Lower lobe of right lung (tissue), 2 donors: Measurements from ENCODE around the gene NKPD1. TPM values are rescaled to one million over a fixed set of nuclear protein-coding genes. Genes with fewer than 3 reads are reported as not detected.
A peak's percentile ranks its signal among the peaks of the same experiment; 100 is the strongest.

ENCODE experiments used
- ATAC-seq, 2 donors: fragments of 200-7000 bp; cut with Tn5 transposase; one replicate each; pipeline ENCODE4 v1.9.1; 2020 to 2022; ENCODE audit warnings: mild to moderate bottlenecking in 2 of 2, moderate library complexity in 2 of 2
- DNase-seq: peaks from one replicate; pipeline ENCODE4 v3.0.0-alpha.2; 2020
- H3K27ac ChIP-seq: fragments of 200-600 bp; one replicate; pipeline ENCODE4 v1.8.0; 2022
- H3K27me3 ChIP-seq: fragments of 200-600 bp; one replicate; pipeline ENCODE4 v1.8.0; 2022; ENCODE audit warnings: low read depth
- H3K36me3 ChIP-seq: fragments of 200-600 bp; one replicate; pipeline ENCODE4 v1.8.0; 2022; ENCODE audit warnings: mild to moderate bottlenecking
- H3K4me1 ChIP-seq: fragments of 200-600 bp; one replicate; pipeline ENCODE4 v1.8.0; 2022
- H3K4me3 ChIP-seq: fragments of 200-600 bp; one replicate; pipeline ENCODE4 v1.8.0; 2022; ENCODE audit warnings: mild to moderate bottlenecking
- H3K9me3 ChIP-seq: fragments of 200-600 bp; one replicate; pipeline ENCODE4 v1.8.0; 2022
- intact Hi-C: fragments of 100-400 bp; cut with DNase I; formaldehyde crosslinking; loops from one replicate; pipeline ENCODE4 v1.11.0; 2022
- total RNA-seq: library from RNA; stranded (reverse); fragmentation: NEBNext Ultra II Directional; extraction: Animal tissue kit (Norgen Biotek cat#: 25700); gene quantifications from one replicate; pipeline ENCODE4 v1.2.1, GENCODE V29; 2021
- TF ChIP-seq, protein P1 (sequence below): fragments of 200-600 bp; IDR thresholded peaks from one replicate; pipeline ENCODE4 v1.8.0; 2022; ENCODE audit warnings: antibody characterized with exemption, mild to moderate bottlenecking
- donor health status: DM: no; HTN: yes; CAD: no; lungs with severe emphysema.

NKPD1 gene
- total RNA-seq, 1 donor from 2014 or later = not detected

DNA sequence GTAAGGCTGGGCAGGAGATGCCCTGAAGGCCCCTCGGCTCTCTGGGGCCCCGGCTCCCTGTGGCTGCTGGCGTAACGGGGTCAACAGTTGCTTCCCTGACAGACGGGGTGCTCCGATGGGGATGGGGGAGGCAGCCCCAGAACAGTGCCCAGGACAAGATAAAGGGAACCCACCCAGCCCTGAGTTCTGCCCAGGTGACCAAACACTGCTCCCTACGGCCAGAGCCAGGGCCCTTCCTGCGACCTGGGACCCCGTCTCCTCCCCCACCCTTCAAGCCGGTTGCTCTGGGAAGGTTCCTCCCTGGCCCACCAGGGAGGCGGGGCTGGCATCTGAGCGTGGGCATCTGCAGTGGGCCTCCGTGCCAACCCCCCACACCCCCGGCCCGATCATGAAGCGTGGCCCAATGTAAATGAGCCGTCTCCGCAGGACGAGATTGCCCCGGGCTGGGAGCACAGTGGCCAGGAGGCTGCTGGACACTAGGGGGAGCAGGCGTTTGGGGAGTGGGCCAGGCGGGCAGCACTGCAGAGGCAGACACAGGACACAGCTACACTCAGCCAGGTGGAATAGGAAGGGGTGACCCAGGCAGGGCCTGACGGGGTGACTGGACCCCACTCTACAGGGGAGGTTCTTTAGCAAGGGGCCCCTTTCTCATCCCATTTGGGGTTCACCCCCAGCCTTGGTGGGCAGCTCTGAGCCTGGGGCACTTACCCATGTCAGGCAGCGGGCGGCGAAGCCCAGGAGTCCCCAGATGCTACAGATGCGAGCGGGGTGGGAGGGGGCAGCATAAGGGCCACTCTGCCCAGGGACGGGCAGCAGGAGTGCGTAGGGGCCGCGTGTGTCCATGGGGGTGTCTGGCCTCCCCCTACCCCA, 1.2 kb upstream of the NKPD1 start:
- TF ChIP-seq, protein P1, sequence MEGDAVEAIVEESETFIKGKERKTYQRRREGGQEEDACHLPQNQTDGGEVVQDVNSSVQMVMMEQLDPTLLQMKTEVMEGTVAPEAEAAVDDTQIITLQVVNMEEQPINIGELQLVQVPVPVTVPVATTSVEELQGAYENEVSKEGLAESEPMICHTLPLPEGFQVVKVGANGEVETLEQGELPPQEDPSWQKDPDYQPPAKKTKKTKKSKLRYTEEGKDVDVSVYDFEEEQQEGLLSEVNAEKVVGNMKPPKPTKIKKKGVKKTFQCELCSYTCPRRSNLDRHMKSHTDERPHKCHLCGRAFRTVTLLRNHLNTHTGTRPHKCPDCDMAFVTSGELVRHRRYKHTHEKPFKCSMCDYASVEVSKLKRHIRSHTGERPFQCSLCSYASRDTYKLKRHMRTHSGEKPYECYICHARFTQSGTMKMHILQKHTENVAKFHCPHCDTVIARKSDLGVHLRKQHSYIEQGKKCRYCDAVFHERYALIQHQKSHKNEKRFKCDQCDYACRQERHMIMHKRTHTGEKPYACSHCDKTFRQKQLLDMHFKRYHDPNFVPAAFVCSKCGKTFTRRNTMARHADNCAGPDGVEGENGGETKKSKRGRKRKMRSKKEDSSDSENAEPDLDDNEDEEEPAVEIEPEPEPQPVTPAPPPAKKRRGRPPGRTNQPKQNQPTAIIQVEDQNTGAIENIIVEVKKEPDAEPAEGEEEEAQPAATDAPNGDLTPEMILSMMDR = peak; percentile 24
- H3K4me3 ChIP-seq = no peak overlapping the region
- peaks cover 46% of the 10 kb centered on the region for H3K27me3 ChIP-seq
- DNase-seq (no peak), ATAC-seq (peak in 1 of 2 donors; percentile 4)
- intact Hi-C loops = no loop called here
- no peaks in the 10 kb centered on the region for H3K9me3 ChIP-seq
- no peaks in the 10 kb centered on the region for H3K36me3 ChIP-seq
- H3K4me1 ChIP-seq = peaks cover 18% of the 10 kb centered on the region
- H3K27ac ChIP-seq = no peak overlapping the region

DNA sequence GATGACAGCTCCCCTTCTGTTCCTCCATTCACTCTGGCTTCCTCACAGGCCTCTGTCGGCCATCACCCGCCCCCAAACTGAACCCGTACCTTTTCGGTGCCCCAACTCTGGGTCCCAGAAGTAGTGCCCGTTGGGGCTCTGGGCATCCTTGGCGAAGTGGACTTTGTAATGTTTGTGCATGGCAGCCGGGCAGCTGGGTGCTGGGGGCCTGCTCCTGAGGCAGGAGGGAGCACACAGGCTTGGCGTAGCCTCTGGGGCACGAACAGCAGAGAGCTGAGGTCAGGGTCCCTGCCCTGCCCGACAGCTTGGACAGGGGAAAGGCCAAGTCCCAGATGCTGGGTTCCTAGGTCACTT, 834 bp downstream of the NKPD1 start:
- Histone ChIP-seq H3K27ac (no peak overlapping the region), H3K27me3 (peaks cover 64% of the 10 kb centered on the region)

DNA sequence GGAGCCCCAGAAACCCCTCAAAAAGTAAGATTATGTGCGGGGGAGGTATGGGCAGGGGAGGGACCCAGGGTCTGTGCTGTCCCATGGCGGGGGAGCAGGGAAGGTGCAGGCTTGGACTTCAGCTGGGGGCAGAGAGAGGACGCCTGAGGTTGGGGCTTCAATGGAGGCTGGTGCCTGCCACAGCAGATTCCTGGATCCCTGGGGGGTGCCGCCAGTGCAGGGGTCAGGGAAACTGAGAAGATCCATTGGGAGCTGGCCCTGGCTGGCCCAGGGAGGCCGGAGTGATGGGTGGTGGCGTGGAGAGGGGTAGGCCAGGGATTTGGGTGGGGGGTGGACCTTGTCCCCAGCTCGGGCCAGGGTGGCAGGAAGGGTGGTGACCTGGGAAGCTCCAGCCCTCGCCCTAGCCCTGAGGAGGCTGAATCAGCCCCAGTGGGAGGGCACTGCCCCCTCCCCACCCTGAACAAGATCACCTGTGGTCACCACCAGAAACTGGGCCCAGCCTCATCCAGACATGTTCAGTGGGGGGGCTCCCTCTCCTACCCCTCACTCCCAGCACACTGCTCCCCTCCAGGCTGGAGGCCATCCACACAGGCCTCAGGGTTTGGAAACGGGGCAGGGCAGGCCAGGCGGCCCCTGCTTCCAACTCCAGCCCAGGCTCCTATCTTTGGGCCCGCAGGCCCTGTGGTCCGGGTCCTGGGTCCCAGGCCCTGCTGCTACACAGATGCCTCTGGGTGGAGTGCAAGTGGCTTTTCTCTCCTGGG, 1.4 kb downstream of the NKPD1 start:
- peaks cover 3% of the 10 kb centered on the region for H3K4me1 ChIP-seq
- no peaks in the 10 kb centered on the region for H3K9me3 ChIP-seq
- no peak overlapping the region for H3K27ac ChIP-seq
- no peak overlapping the region for H3K4me3 ChIP-seq
- TF ChIP-seq, protein P1 = no peak
- intact Hi-C loops = no loop called here
- peaks cover 67% of the 10 kb centered on the region for H3K27me3 ChIP-seq
- ATAC-seq (no peak), DNase-seq (no peak)
- no peaks in the 10 kb centered on the region for H3K36me3 ChIP-seq

More for the DNA sequence above, 834 bp downstream of the NKPD1 start:
- H3K9me3 ChIP-seq = no peaks in the 10 kb centered on the region
- H3K36me3 ChIP-seq = no peaks in the 10 kb centered on the region
- ATAC-seq (no peak), DNase-seq (no peak)
- no peak overlapping the region for H3K4me3 ChIP-seq
- TF ChIP-seq, protein P1 = no peak
- intact Hi-C loops = no loop called here
- H3K4me1 ChIP-seq = peaks cover 8% of the 10 kb centered on the region

DNA sequence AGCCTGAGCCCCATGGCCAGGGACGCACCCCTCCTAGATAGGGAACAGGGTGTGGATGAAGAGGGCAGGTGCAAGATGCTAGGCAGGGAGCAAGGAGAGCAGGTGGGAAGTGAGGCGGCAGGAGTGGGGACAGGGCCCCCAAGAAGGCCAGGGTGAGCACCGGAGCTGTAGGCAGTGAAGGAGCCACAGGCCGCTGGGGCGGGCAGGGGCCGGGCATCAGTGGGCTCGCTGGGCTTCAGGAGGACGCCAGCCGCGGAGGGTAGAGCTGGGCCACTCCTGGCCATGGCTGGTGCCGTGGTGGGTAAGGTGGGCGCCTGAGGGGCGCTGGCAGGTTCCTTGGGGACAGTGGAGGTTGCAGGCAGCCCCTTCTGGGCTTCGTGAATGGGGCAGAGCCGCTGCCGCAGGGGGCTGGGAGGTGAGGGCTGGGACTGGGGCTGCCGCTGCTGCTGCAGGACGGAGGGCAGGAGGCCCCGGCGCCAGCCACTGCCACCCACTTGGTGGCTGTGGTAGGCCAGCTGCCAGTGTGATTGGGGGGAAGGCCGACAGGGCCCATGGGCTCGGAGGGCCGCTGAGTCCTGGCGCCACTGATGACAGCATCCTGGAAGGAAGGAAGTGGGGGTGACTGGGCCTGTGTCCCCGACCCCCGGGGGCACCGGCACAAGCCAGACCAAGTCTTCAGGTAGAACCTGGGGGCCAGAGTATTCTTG, 2.1 kb downstream of the NKPD1 start:
- Histone ChIP-seq H3K27me3 (peaks cover 75% of the 10 kb centered on the region), H3K27ac (no peak overlapping the region), H3K9me3 (no peaks in the 10 kb centered on the region), H3K4me3 (no peak overlapping the region), H3K4me1 (peaks cover 7% of the 10 kb centered on the region), H3K36me3 (no peaks in the 10 kb centered on the region)
- DNase-seq (no peak), ATAC-seq (no peak)
- TF ChIP-seq, protein P1 = no peak
- intact Hi-C loops = no loop called here

DNA sequence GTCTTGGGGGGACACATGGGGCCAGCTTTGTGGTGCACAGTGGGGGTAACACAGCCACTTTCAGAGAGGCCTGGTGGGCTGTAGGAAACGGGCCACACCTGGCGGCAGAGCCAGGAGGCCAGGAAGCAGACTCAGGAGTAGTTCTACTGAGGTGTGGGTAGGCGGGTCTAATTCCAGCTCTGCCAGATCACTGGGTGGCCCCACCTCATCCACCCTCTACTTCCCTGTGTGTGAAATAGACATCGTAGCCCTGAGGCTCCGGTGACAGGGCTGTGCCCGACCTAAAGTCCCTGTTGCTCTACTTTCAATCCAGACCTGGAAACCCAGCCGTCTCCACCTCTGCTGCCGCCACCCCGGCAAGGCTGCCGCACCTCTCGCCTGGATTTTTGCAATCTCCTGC, 4.0 kb downstream of the NKPD1 start:
- Histone ChIP-seq H3K27me3 (peaks cover 88% of the 10 kb centered on the region), H3K4me1 (peaks cover 26% of the 10 kb centered on the region), H3K4me3 (no peak overlapping the region), H3K9me3 (no peaks in the 10 kb centered on the region), H3K36me3 (no peaks in the 10 kb centered on the region), H3K27ac (no peak overlapping the region)
- DNase-seq (no peak), ATAC-seq (no peak)
- TF ChIP-seq, protein P1 = no peak
- intact Hi-C loops = no loop called here
